Sigmoid colon (tissue), 7 donors: ENCODE measurements around the gene MRPL37. TPM values are rescaled to one million over a fixed set of nuclear protein-coding genes. Genes with fewer than 3 reads are reported as not detected.

Experiments
- DNase-seq: peaks from one replicate; pipeline ENCODE4 v3.0.0-alpha.2; 2019
- H3K27ac ChIP-seq, 4 donors: fragments of 200-600 bp; sonication (generic); one replicate each; pipeline ENCODE4 v1.5.1; 2016 to 2019; ENCODE audit warnings: mild to moderate bottlenecking in 1 of 4
- H3K27me3 ChIP-seq, 3 donors: fragments of 200-600 bp; sonication (generic); one replicate each; pipeline ENCODE4 v1.5.1; 2019; ENCODE audit warnings: mild to moderate bottlenecking in 1 of 3
- H3K36me3 ChIP-seq, 4 donors: fragments of 200-600 bp; sonication (generic); one replicate each; pipeline ENCODE4 v1.5.1; 2016 to 2019
- H3K4me1 ChIP-seq, 4 donors: fragments of 200-600 bp; sonication (generic); one replicate each; pipeline ENCODE4 v1.5.1; 2017 to 2019
- H3K4me3 ChIP-seq, 4 donors: fragments of 200-600 bp; sonication (generic); one replicate each; pipeline ENCODE4 v1.5.1; 2017 to 2019; ENCODE audit warnings: mild to moderate bottlenecking in 2 of 4, moderate library complexity in 1 of 4
- H3K9me3 ChIP-seq, 4 donors: fragments of 200-600 bp in 3 of 4; sonication (generic) in 3 of 4; one replicate each; pipeline versions ENCODE4 v1.5.1 to v1.6.1; 2013 to 2019
- EP300 ChIP-seq, 4 donors: sonication (generic); formaldehyde crosslinking; IDR thresholded peaks; one replicate each; pipeline ENCODE4 v1.6.1; 2017; ENCODE audit warnings: antibody characterized with exemption in 4 of 4
- POLR2A ChIP-seq, 2 donors: fragments of 450-650 bp; IDR thresholded peaks; one replicate each; pipeline ENCODE4 v1.6.1; 2016; ENCODE audit warnings: antibody characterized with exemption in 2 of 2, mild to moderate bottlenecking in 2 of 2, moderate library complexity in 2 of 2
- POLR2AphosphoS5 ChIP-seq, 4 donors: sonication (generic); formaldehyde crosslinking; IDR thresholded peaks; one replicate each; pipeline ENCODE4 v1.6.1; 2017; ENCODE audit warnings: antibody characterized with exemption in 4 of 4
- WGBS, 2 donors: extraction: QIAGEN DNeasy Blood & Tissue Kit; methylation state at CpG; one replicate each; pipeline ENCODE4 v1.1.7; 2013; 5-methylcytosine and 5-hydroxymethylcytosine counted together
- intact Hi-C: fragments of 100-400 bp; cut with DNase I; formaldehyde crosslinking; loops from one replicate; pipeline ENCODE4 v1.15.1; 2023
- polyA plus RNA-seq, 3 donors: library from polyadenylated mRNA; stranded (reverse); fragments of 200-250 nt; gene quantifications; one replicate each; pipeline ENCODE4 v1.2.3, GENCODE V29; 2013
- total RNA-seq, 4 donors: library from RNA; depleted of rRNA; stranded (reverse); fragments of >200 nt; gene quantifications; one replicate each; pipeline ENCODE4 v1.1.0, GENCODE V29; 2016
- TF ChIP-seq, protein P1 (sequence below), 4 experiments: fragments of 450-650 bp in 3 of 4; fragments of 200-600 bp in 1 of 4; IDR thresholded peaks; one replicate each; pipeline ENCODE4 v1.5.1; 2016 to 2019; ENCODE audit warnings: antibody characterized with exemption in 4 of 4, mild to moderate bottlenecking in 3 of 4, moderate library complexity in 2 of 4
- donor health status: healthy with polysubstance abuse.
- donor health status: Bipolar disorder and iron deficiency.
- donor health status: healthy.

Gene MRPL37
- total and polyA plus RNA-seq, 7 donors: 40.7 to 80.2 (median 59.2) TPM

DNA sequence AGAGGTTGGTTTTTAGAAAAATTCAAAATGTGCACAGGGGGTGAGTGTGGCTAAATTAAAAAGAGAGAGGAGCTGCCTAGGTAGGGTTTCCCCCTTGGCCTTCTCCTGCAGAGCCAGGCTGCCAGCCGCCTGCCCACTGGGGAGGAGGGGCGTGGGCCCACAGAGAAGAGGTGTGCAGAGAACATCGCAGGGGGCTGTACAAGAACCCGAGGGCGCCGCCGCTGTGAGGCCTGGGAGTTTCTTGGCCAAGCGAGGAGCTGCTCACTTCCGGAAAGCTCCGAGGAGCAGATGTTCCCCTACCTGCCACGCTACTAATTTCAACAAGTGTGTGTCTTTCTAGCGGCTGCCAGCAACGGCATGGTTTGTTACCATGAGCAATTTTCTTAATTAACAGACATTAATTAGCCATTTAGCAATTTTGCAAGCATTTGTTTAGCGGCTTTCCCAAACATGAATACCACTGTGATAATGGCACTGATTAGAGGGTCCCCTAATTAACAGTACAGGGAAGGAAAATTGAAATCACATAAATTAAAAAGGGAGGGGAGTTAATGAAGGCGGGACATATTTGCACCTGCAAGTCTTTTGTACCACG lies 59.7 kb downstream of the MRPL37 start:
- peaks cover 0 to 8% (median 0%) of the 10 kb centered on the region in 4 donors for H3K4me1 ChIP-seq
- 88 to 91% methylated on average over 16 of the region's 16 CpGs for WGBS, 2 donors
- intact Hi-C loops: loop anchor here (5.0 to 10.0 kb wide), 2 partner anchors 93 to 135 kb away; no protein-coding TSS in a partner anchor
- peaks cover 0 to 9% (median 0%) of the 10 kb centered on the region in 4 donors for H3K36me3 ChIP-seq
- no peaks in the 10 kb centered on the region for H3K27me3 ChIP-seq
- no peak overlapping the region for H3K4me3 ChIP-seq
- TF ChIP-seq, protein P1, sequence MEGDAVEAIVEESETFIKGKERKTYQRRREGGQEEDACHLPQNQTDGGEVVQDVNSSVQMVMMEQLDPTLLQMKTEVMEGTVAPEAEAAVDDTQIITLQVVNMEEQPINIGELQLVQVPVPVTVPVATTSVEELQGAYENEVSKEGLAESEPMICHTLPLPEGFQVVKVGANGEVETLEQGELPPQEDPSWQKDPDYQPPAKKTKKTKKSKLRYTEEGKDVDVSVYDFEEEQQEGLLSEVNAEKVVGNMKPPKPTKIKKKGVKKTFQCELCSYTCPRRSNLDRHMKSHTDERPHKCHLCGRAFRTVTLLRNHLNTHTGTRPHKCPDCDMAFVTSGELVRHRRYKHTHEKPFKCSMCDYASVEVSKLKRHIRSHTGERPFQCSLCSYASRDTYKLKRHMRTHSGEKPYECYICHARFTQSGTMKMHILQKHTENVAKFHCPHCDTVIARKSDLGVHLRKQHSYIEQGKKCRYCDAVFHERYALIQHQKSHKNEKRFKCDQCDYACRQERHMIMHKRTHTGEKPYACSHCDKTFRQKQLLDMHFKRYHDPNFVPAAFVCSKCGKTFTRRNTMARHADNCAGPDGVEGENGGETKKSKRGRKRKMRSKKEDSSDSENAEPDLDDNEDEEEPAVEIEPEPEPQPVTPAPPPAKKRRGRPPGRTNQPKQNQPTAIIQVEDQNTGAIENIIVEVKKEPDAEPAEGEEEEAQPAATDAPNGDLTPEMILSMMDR (IDR thresholded peaks at IDR 0.05): no peak
- TF ChIP-seq POLR2A (IDR thresholded peaks at IDR 0.05): no peak
- TF ChIP-seq EP300 (IDR thresholded peaks at IDR 0.05): no peak
- no peak for TF ChIP-seq POLR2AphosphoS5 (IDR thresholded peaks at IDR 0.05)
- H3K27ac ChIP-seq: no peak overlapping the region
- no peaks in the 10 kb centered on the region for H3K9me3 ChIP-seq
- DNase-seq: no peak

DNA sequence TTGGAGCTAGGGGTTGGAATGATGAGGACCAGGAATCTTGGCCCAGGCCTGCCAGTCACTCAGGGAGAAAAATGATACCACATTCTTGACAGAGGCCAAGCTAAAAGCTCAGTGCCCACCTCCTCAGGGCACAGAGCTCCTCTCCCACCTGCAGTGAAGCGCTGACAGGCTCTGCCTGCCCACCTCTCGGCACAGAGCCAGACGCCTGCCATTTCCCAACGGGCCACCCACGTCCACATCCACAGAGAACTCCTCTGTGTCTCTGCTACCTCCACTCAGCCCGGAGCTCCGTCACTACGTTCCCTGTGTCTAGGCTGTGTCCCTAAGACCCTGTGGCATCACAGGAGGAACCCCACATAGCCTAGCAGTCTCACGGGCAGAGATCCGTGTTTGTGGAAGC lies 60.8 kb downstream of the MRPL37 start:
- Histone ChIP-seq H3K4me3 (no peak overlapping the region), H3K27me3 (no peaks in the 10 kb centered on the region), H3K4me1 (peaks cover 0 to 8% (median 0%) of the 10 kb centered on the region in 4 donors), H3K27ac (no peak overlapping the region), H3K9me3 (no peaks in the 10 kb centered on the region), H3K36me3 (peaks cover 0 to 9% (median 0%) of the 10 kb centered on the region in 4 donors)
- no peak for DNase-seq
- 93 to 95% methylated on average over 10 of the region's 10 CpGs for WGBS, 2 donors
- intact Hi-C loops: loop anchor here (5.0 to 10.0 kb wide), 2 partner anchors 91 to 136 kb away; no protein-coding TSS in a partner anchor
- no peak for TF ChIP-seq POLR2A (IDR thresholded peaks at IDR 0.05)
- no peak for TF ChIP-seq EP300 (IDR thresholded peaks at IDR 0.05)
- TF ChIP-seq POLR2AphosphoS5 (IDR thresholded peaks at IDR 0.05): no peak
- TF ChIP-seq, protein P1 (IDR thresholded peaks at IDR 0.05): no peak

- intact Hi-C loops: loop anchor here (5.0 to 10.0 kb wide), 2 partner anchors 90 to 137 kb away; no protein-coding TSS in a partner anchor
- H3K4me3 ChIP-seq: no peak overlapping the region
- DNase-seq: no peak
- WGBS, 2 donors: 95% methylated on average over 7 of the region's 7 CpGs
- no peaks in the 10 kb centered on the region for H3K27me3 ChIP-seq
- TF ChIP-seq, protein P1 (IDR thresholded peaks at IDR 0.05): no peak
- TF ChIP-seq POLR2AphosphoS5 (IDR thresholded peaks at IDR 0.05) (no peak), EP300 (IDR thresholded peaks at IDR 0.05) (no peak), POLR2A (IDR thresholded peaks at IDR 0.05) (no peak)
- H3K4me1 ChIP-seq: peaks cover 0 to 8% (median 0%) of the 10 kb centered on the region in 4 donors
- H3K36me3 ChIP-seq: no peaks in the 10 kb centered on the region
- H3K27ac ChIP-seq: no peak overlapping the region
- H3K9me3 ChIP-seq: no peaks in the 10 kb centered on the region
Measured at GRCh38 chr1:54262244-54262643, 62.3 kb downstream of the MRPL37 start.

DNA sequence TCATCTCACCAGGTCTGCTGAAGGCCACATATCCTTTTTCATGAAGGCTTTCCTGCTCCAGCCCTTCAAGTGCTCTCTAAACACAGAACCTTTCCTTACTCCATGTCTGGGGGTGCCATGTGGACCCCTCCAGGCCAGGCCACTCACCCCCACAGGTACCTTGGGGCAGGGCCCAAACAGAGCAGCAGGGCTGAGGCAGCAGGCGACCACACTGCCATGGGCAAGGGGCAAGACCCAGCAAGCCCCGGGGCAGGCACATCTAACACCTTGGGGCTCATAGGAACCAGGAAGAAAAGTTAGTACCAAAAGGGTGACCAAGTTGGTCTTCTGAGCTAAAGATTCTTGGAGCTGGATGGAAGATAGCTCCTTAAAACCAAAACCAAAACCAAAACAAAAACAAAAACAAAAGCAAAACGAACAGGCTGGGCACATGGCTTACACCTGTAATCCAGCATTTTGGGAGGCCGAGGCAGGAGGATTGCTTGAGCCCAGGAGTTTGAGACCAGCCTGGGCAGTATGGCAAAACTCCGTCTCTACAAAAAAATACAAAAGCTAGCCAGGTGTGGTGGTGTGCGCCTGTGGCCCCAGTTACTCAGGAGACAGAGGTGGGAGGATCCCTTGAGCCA lies 63.7 kb downstream of the MRPL37 start:
- Histone ChIP-seq H3K27ac (no peak overlapping the region), H3K27me3 (no peaks in the 10 kb centered on the region), H3K9me3 (no peaks in the 10 kb centered on the region), H3K4me1 (peaks cover 0 to 18% (median 9%) of the 10 kb centered on the region in 4 donors), H3K36me3 (no peaks in the 10 kb centered on the region), H3K4me3 (no peak overlapping the region)
- 80 to 83% methylated on average over 6 of the region's 6 CpGs for WGBS, 2 donors
- no peak for DNase-seq
- TF ChIP-seq, protein P1 (IDR thresholded peaks at IDR 0.05): no peak
- no peak for TF ChIP-seq POLR2AphosphoS5 (IDR thresholded peaks at IDR 0.05)
- no peak for TF ChIP-seq EP300 (IDR thresholded peaks at IDR 0.05)
- no peak for TF ChIP-seq POLR2A (IDR thresholded peaks at IDR 0.05)
- intact Hi-C loops: loop anchor here (5.0 to 10.0 kb wide), 2 partner anchors 89 to 139 kb away; no protein-coding TSS in a partner anchor
